ENCODE data around the gene DHTKD1. TPM values are rescaled to one million over a fixed set of nuclear protein-coding genes. Genes with fewer than 3 reads are reported as not detected.

DHTKD1 gene
- total and polyA plus RNA-seq, 2 experiments from 2014 or later = 20.2 to 63.9 TPM

- H3K36me3 ChIP-seq (ENCODE audit: insufficient read depth) = peaks cover 19% of the 10 kb centered on the region
- H3K79me2 ChIP-seq (replicated peaks; ENCODE audit: insufficient read depth) = no peaks in the 10 kb centered on the region
- Mint-ChIP-seq H3K27me3 (ENCODE audit: insufficient read depth, low read depth, poor library complexity) (no peaks in the 10 kb centered on the region), H3K9me3 (no peaks in the 10 kb centered on the region), H3K27ac (no peak overlapping the region; the same call in 1 of the 2 replicates), H3K4me1 (no peaks in the 10 kb centered on the region), H3K36me3 (ENCODE audit: low read depth) (peaks cover 26% of the 10 kb centered on the region; the same call in 2 of the 3 replicates), H3K4me3 (no peak overlapping the region)
- H4K20me1 ChIP-seq (replicated peaks; ENCODE audit: insufficient read depth) = 0 out of 2 replicates have a peak, but pooled peaks cover 3% of the 10 kb centered on the region
- H3K4me3 ChIP-seq = no peak overlapping the region
- no peak overlapping the region for H2AFZ ChIP-seq
- no peaks in the 10 kb centered on the region; the same call in 1 of the 2 replicates for H3F3A ChIP-seq (replicated peaks; ENCODE audit: low read depth)
- no peak for DNase-seq (ENCODE audit: low spot score)
- no peaks in the 10 kb centered on the region for H3K4me1 ChIP-seq (ENCODE audit: insufficient read depth)
- no peaks in the 10 kb centered on the region for H3K27me3 ChIP-seq (ENCODE audit: insufficient read depth)
- TF ChIP-seq CTCF (conservative IDR thresholded peaks at IDR 0.05; ENCODE audit: low read depth in 2 of 2) (no peak), STAT1 (IDR thresholded peaks at IDR 0.05; ENCODE audit: unreplicated experiment) (no peak), EZH2 (IDR thresholded peaks at IDR 0.05; ENCODE audit: low read depth, unreplicated experiment) (no peak), ZNF331 (CRISPR knock-in tag; IDR thresholded peaks at IDR 0.05; ENCODE audit: low read depth) (no peak), REST (IDR thresholded peaks at IDR 0.05; ENCODE audit: unreplicated experiment) (no peak), ZNF114 (CRISPR knock-in tag; IDR thresholded peaks at IDR 0.05) (no peak), ETS1 (IDR thresholded peaks at IDR 0.05) (no peak), EZH2phosphoT487 (IDR thresholded peaks at IDR 0.05; ENCODE audit: unreplicated experiment) (no peak), POLR2AphosphoS5 (IDR thresholded peaks at IDR 0.05; ENCODE audit: low read depth) (no peak; the same call in 1 of the 2 replicates), NANOG (IDR thresholded peaks at IDR 0.05; ENCODE audit: borderline replicate concordance) (no peak), JUNB (IDR thresholded peaks at IDR 0.05; ENCODE audit: unreplicated experiment) (no peak), CREB1 (CRISPR knock-in tag; IDR thresholded peaks at IDR 0.05; ENCODE audit: low read depth) (no peak), ZNF462 (CRISPR knock-in tag; IDR thresholded peaks at IDR 0.05) (no peak)
- ATAC-seq = no peak
- no peak overlapping the region for H3K27ac ChIP-seq (ENCODE audit: low read depth)
- H3K4me2 ChIP-seq = no peak overlapping the region
- H3K9me2 ChIP-seq (ENCODE audit: insufficient read depth) = no peaks in the 10 kb centered on the region
Observed at GRCh38 chr10:12164085-12164484, 95.3 kb downstream of the DHTKD1 start.

Data from GM23338 (cell line).